GM20431 (cell line): ENCODE measurements around the gene ARID5B.
"Not testable (repeated sequence)": the region's sequence is repeated elsewhere in the genome, so short reads cannot be mapped to it uniquely, and the experiment has no call there.

Source experiments
- in situ Hi-C: fragments of 300-500 bp; cut with MseI, MboI; formaldehyde crosslinking; loops from one replicate; pipeline ENCODE4 v1.15.0; 2020; ENCODE audit warnings: low sequenced_read_pairs; ENCODE audit not compliant: unreplicated experiment

Gene ARID5B

GRCh38 chr10:61958311-61958710 lies 56.8 kb downstream of the ARID5B start:
- in situ Hi-C loops = no loop called here

GRCh38 chr10:61958805-61959204 lies 57.3 kb downstream of the ARID5B start:
- in situ Hi-C loops = no loop called here

- in situ Hi-C loops = no loop called here
Observed at GRCh38 chr10:61959814-61960213, 58.3 kb downstream of the ARID5B start.

GRCh38 chr10:61960396-61961120 lies 59.1 kb downstream of the ARID5B start:
- in situ Hi-C loops = no loop called here

- in situ Hi-C loops = no loop called here
Observed at GRCh38 chr10:61961278-61961677, 59.8 kb downstream of the ARID5B start.

GRCh38 chr10:61962971-61963370 lies 61.5 kb downstream of the ARID5B start:
- in situ Hi-C loops = no loop called here

- in situ Hi-C loops = no loop called here
Observed at GRCh38 chr10:61963669-61964058, 62.2 kb downstream of the ARID5B start.

GRCh38 chr10:61964059-61964709 lies 62.7 kb downstream of the ARID5B start:
- in situ Hi-C loops = no loop called here

- in situ Hi-C loops = no loop called here
Observed at GRCh38 chr10:61964949-61965702, 63.6 kb downstream of the ARID5B start.

- in situ Hi-C loops = no loop called here
Observed at GRCh38 chr10:61965703-61966395, 64.3 kb downstream of the ARID5B start.

- in situ Hi-C loops = no loop called here
Observed at GRCh38 chr10:61967298-61967697, 65.8 kb downstream of the ARID5B start.

- in situ Hi-C loops = no loop called here
Observed at GRCh38 chr10:61970182-61971002, 68.9 kb downstream of the ARID5B start.

GRCh38 chr10:61971003-61971325 lies 69.5 kb downstream of the ARID5B start:
- in situ Hi-C loops = no loop called here

GRCh38 chr10:61973169-61973568 lies 71.7 kb downstream of the ARID5B start:
- in situ Hi-C loops = no loop called here

- in situ Hi-C loops = no loop called here
Observed at GRCh38 chr10:61973906-61974305, 72.4 kb downstream of the ARID5B start.

- in situ Hi-C loops = no loop called here
Observed at GRCh38 chr10:61974601-61975390, 73.3 kb downstream of the ARID5B start.

GRCh38 chr10:61975391-61975932 lies 74.0 kb downstream of the ARID5B start:
- in situ Hi-C loops = no loop called here

GRCh38 chr10:61976951-61977721 lies 75.6 kb downstream of the ARID5B start:
- in situ Hi-C loops = not testable (repeated sequence)
